SK-N-SH (cell line): ENCODE measurements around the gene KRT23. TPM values are rescaled to one million over a fixed set of nuclear protein-coding genes. Genes with fewer than 3 reads are reported as not detected.

Experiments
- CTCF ChIA-PET: fragments of 300-600, 350-600 bp; formaldehyde crosslinking; extraction: SDS; loops from one replicate; lab custom pipeline; 2021; lab: Yijun Ruan, JAX
- POLR2A ChIA-PET: fragments of 350-600 bp; sonication (Branson Sonifier 250); formaldehyde crosslinking; extraction: SDS; loops from one replicate; lab custom pipeline; 2020; ENCODE audit warnings: antibody characterized with exemption, inconsistent platforms; lab: Yijun Ruan, JAX
- DNase-seq: peaks from one replicate; pipeline ENCODE4 v3.0.0; 2012
- H2AFZ ChIP-seq: fragments of 200-600 bp; sonication (generic); 2 replicates; pipeline ENCODE4 v1.8.1; 2016; ENCODE audit warnings: antibody characterized with exemption, mild to moderate bottlenecking, low read depth
- H3F3A ChIP-seq: fragments of 200-600 bp; sonication (generic); replicated peaks from 2 replicates; pipeline ENCODE3; 2016; ENCODE audit warnings: antibody characterized with exemption, mild to moderate bottlenecking; ENCODE audit not compliant: insufficient read depth
- H3K27ac ChIP-seq, 2 experiments: fragments of 200-500 bp in 1 of 2; fragments of 200-600 bp in 1 of 2; sonication (Bioruptor generic) in 1 of 2; sonication (generic), shearing (Covaris generic) in 1 of 2; 2 replicates each; pipeline versions ENCODE4 v1.5.1 to v1.6.1; 2014 to 2016; ENCODE audit warnings: low read depth in 2 of 2, inconsistent platforms in 1 of 2, low read length in 1 of 2, mild to moderate bottlenecking in 1 of 2, mixed read lengths in 1 of 2
- H3K27me3 ChIP-seq: fragments of 200-600 bp; sonication (generic), shearing (Covaris generic); 2 replicates; pipeline ENCODE4 v1.6.1; 2016; ENCODE audit warnings: mixed run types; ENCODE audit not compliant: insufficient read depth
- H3K36me3 ChIP-seq, 2 experiments: fragments of 200-500 bp in 1 of 2; fragments of 200-600 bp in 1 of 2; sonication (Bioruptor generic) in 1 of 2; sonication (generic) in 1 of 2; replicated peaks in 1 of 2; 2 replicates each; pipeline versions ENCODE3 to v1.5.1; 2014 to 2016; ENCODE audit warnings: low read length in 1 of 2, mild to moderate bottlenecking in 1 of 2; ENCODE audit not compliant: insufficient read depth in 2 of 2, control insufficient read depth in 1 of 2
- H3K4me1 ChIP-seq, 2 experiments: fragments of 200-500 bp in 1 of 2; fragments of 200-600 bp in 1 of 2; sonication (Bioruptor generic) in 1 of 2; sonication (generic), shearing (Covaris generic) in 1 of 2; 2 replicates each; pipeline versions ENCODE4 v1.5.1 to v1.6.1; 2014 to 2016; ENCODE audit warnings: low read depth in 1 of 2, low read length in 1 of 2, mixed run types in 1 of 2; ENCODE audit not compliant: insufficient read depth in 2 of 2, control insufficient read depth in 1 of 2
- H3K4me2 ChIP-seq: fragments of 200-600 bp; sonication (generic), shearing (Covaris generic); 2 replicates; pipeline ENCODE4 v1.6.1; 2017; ENCODE audit warnings: mixed run types
- H3K4me3 ChIP-seq, 2 experiments: fragments of 200-500 bp in 1 of 2; fragments of 200-600 bp in 1 of 2; sonication (Bioruptor generic) in 1 of 2; sonication (generic), shearing (Covaris generic) in 1 of 2; 2 replicates each; pipeline versions ENCODE4 v1.5.1 to v1.8.1; 2014 to 2016; ENCODE audit warnings: low read depth in 2 of 2, inconsistent platforms in 1 of 2, low read length in 1 of 2, mild to moderate bottlenecking in 1 of 2, mixed read lengths in 1 of 2, moderate library complexity in 1 of 2
- H3K79me2 ChIP-seq: fragments of 200-600 bp; sonication (generic); 2 replicates; pipeline ENCODE4 v1.8.1; 2017; ENCODE audit warnings: mild to moderate bottlenecking; ENCODE audit not compliant: insufficient read depth
- H3K9ac ChIP-seq: fragments of 200-600 bp; sonication (generic); 2 replicates; pipeline ENCODE4 v1.6.1; 2017; ENCODE audit warnings: mixed run types
- H3K9me2 ChIP-seq: fragments of 200-600 bp; sonication (generic); 2 replicates; pipeline ENCODE4 v1.6.1; 2017; ENCODE audit warnings: mixed run types
- H3K9me3 ChIP-seq: fragments of 200-600 bp; sonication (generic); 2 replicates; pipeline ENCODE4 v1.6.1; 2017; ENCODE audit warnings: mixed run types, mild to moderate bottlenecking, moderate library complexity
- H4K20me1 ChIP-seq: fragments of 200-600 bp; sonication (generic); 2 replicates; pipeline ENCODE4 v1.6.1; 2017; ENCODE audit warnings: mild to moderate bottlenecking, mixed run types; ENCODE audit not compliant: insufficient read depth
- ELF1 ChIP-seq: IDR thresholded peaks from 2 replicates; pipeline ENCODE4 v1.4.0; 2012
- EP300 ChIP-seq, 2 experiments: IDR thresholded peaks; 2 replicates each; pipeline versions ENCODE4 v1.4.0 to v1.6.1; 2012; ENCODE audit warnings: borderline replicate concordance in 1 of 2, low read depth in 1 of 2, low read length in 1 of 2
- EZH2phosphoT487 ChIP-seq: fragments of 200-600 bp; sonication (generic); IDR thresholded peaks from 2 replicates; pipeline ENCODE4 v1.6.1; 2017; ENCODE audit warnings: low read depth, mixed run types, mild to moderate bottlenecking, antibody characterized with exemption, moderate library complexity, borderline replicate concordance
- FOSL2 ChIP-seq: IDR thresholded peaks from 2 replicates; pipeline ENCODE4 v1.4.0; 2012; ENCODE audit warnings: low read depth, mild to moderate bottlenecking, moderate library complexity, borderline replicate concordance
- FOXJ3 ChIP-seq: sonication (generic); formaldehyde crosslinking; IDR thresholded peaks from 2 replicates; pipeline ENCODE4 v1.5.1; 2020; ENCODE audit warnings: mild to moderate bottlenecking, missing genetic modification reagents
- FOXM1 ChIP-seq: IDR thresholded peaks from 2 replicates; pipeline ENCODE4 v1.4.0; 2012; ENCODE audit warnings: low read depth, mild to moderate bottlenecking
- GABPA ChIP-seq: IDR thresholded peaks from 2 replicates; pipeline ENCODE4 v1.4.0; 2012; ENCODE audit warnings: low read depth, mild to moderate bottlenecking
- MEF2A ChIP-seq: IDR thresholded peaks from 2 replicates; pipeline ENCODE4 v1.4.0; 2012; ENCODE audit warnings: low read depth, borderline replicate concordance
- MXI1 ChIP-seq: IDR thresholded peaks from 2 replicates; pipeline ENCODE4 v1.6.1; 2012; ENCODE audit warnings: mild to moderate bottlenecking, low read depth, low read length, improper control_type of control experiment
- POLR2AphosphoS5 ChIP-seq: IDR thresholded peaks from 2 replicates; pipeline ENCODE4 v1.6.1; 2012; ENCODE audit warnings: low read depth, low read length
- RAD21 ChIP-seq: IDR thresholded peaks from 2 replicates; pipeline ENCODE4 v1.6.1; 2012; ENCODE audit warnings: mild to moderate bottlenecking, low read length
- RFX5 ChIP-seq: IDR thresholded peaks from 2 replicates; pipeline ENCODE4 v1.6.1; 2012; ENCODE audit warnings: mild to moderate bottlenecking, improper control_type of control experiment, low read length
- SMC3 ChIP-seq: IDR thresholded peaks from 2 replicates; pipeline ENCODE4 v1.6.1; 2012; ENCODE audit warnings: low read depth, low read length, improper control_type of control experiment
- TAF1 ChIP-seq: IDR thresholded peaks from 2 replicates; pipeline ENCODE4 v1.6.1; 2012; ENCODE audit warnings: low read depth, mild to moderate bottlenecking, low read length, moderate library complexity, borderline replicate concordance
- TCF12 ChIP-seq: IDR thresholded peaks from 2 replicates; pipeline ENCODE4 v1.4.0; 2012
- TEAD4 ChIP-seq: IDR thresholded peaks from 2 replicates; pipeline ENCODE4 v1.4.0; 2012; ENCODE audit warnings: mild to moderate bottlenecking, borderline replicate concordance; ENCODE audit not compliant: insufficient read depth
- YY1 ChIP-seq: IDR thresholded peaks from 2 replicates; pipeline ENCODE4 v1.4.0; 2012; ENCODE audit warnings: low read depth, mild to moderate bottlenecking
- WGBS: methylation state at CpG from one replicate; pipeline ENCODE4 v1.1.6; 2017; ENCODE audit warnings: low lambda C conversion rate; 5-methylcytosine and 5-hydroxymethylcytosine counted together
- polyA plus RNA-seq, 3 experiments: library from polyadenylated mRNA; depleted of rRNA; stranded (reverse); fragments of >200 nt; gene quantifications; 2 replicates each; pipeline ENCODE4 v1.2.3, GENCODE V29; 2012
- TF ChIP-seq, protein P1 (sequence below): IDR thresholded peaks from 2 replicates; pipeline ENCODE4; 2012
- TF ChIP-seq, protein P2 (sequence below): fragments of 150-350 bp; IDR thresholded peaks from 2 replicates; pipeline ENCODE4 v1.6.1; 2017; ENCODE audit warnings: antibody characterized with exemption, low read length, low read depth, borderline replicate concordance
- TF ChIP-seq, protein P3 (sequence below): IDR thresholded peaks from 2 replicates; pipeline ENCODE4 v1.4.0; 2012; ENCODE audit warnings: low read depth, borderline replicate concordance

The KRT23 gene
- polyA plus RNA-seq, 1 of the 3 experiments (the other 2 are of a cell fraction) = not detected

DNA sequence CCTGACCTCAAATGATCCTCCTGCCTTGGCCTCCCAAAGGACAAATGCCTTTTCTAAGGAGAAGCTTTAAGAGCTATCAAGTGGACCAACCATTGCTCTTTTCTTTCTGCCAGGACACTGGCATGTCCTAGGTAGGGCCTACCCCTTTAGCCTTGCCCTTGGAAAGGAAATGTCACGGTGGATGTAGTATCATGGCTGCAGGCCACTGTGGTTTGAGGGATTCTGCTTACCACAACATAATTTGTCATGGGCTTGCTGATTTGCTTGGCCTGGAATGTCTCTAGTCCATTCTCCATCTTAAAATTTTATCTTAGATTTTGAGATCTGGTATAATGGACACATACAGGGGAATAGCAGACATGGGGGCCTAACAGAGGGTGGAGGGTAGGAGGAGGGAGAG, 58.4 kb downstream of the KRT23 start:
- POLR2A ChIA-PET = no interaction called here
- DNase-seq = no peak
- CTCF ChIA-PET = interaction anchor here (1.0 kb wide), 1 partner anchor 29 kb away, joined by 3 read pairs; no protein-coding TSS in a partner anchor
- Histone ChIP-seq H3K4me2 (no peak overlapping the region), H3K4me1 (no peaks in the 10 kb centered on the region), H3F3A (no peaks in the 10 kb centered on the region), H3K9ac (no peak overlapping the region), H3K36me3 (no peaks in the 10 kb centered on the region), H2AFZ (no peak overlapping the region), H3K27ac (no peak overlapping the region), H3K9me2 (no peaks in the 10 kb centered on the region), H3K27me3 (peaks cover 34% of the 10 kb centered on the region; the same call in 1 of the 2 replicates), H4K20me1 (no peaks in the 10 kb centered on the region), H3K79me2 (no peaks in the 10 kb centered on the region), H3K4me3 (no peak overlapping the region), H3K9me3 (no peaks in the 10 kb centered on the region; the same call in 1 of the 2 replicates)
- 0% methylated on average over 1 of the region's 1 CpG for WGBS
- no peak for TF ChIP-seq TAF1
- TF ChIP-seq, protein P1, sequence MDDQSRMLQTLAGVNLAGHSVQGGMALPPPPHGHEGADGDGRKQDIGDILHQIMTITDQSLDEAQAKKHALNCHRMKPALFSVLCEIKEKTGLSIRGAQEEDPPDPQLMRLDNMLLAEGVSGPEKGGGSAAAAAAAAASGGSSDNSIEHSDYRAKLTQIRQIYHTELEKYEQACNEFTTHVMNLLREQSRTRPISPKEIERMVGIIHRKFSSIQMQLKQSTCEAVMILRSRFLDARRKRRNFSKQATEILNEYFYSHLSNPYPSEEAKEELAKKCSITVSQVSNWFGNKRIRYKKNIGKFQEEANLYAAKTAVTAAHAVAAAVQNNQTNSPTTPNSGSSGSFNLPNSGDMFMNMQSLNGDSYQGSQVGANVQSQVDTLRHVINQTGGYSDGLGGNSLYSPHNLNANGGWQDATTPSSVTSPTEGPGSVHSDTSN = no peak
- no peak for TF ChIP-seq TEAD4
- TF ChIP-seq ELF1 = no peak
- TF ChIP-seq YY1 = no peak
- TF ChIP-seq RFX5 = no peak
- TF ChIP-seq, protein P2, sequence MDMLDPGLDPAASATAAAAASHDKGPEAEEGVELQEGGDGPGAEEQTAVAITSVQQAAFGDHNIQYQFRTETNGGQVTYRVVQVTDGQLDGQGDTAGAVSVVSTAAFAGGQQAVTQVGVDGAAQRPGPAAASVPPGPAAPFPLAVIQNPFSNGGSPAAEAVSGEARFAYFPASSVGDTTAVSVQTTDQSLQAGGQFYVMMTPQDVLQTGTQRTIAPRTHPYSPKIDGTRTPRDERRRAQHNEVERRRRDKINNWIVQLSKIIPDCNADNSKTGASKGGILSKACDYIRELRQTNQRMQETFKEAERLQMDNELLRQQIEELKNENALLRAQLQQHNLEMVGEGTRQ = no peak
- no peak for TF ChIP-seq GABPA
- no peak for TF ChIP-seq MEF2A

DNA sequence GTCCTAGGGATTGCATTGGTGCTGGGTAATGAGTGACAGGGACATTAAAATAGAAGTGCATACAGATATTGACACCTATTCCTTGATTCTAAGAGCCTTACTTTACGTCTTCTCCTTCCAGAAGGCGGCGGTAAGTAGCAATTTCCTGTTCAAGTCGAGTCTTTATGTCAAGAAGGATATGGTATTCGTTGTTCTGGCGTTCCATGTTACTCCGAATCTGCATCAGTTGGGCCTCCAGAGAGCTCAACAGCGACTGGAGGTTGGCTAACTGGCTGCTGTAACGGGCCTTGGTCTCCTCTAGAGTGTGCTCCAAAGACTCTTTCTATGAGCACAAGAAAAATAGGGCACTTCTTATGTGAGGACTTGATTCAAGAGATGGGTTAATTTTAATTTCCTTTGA, 59.4 kb downstream of the KRT23 start:
- Histone ChIP-seq H3K4me1 (no peaks in the 10 kb centered on the region), H3K4me2 (no peak overlapping the region), H3K79me2 (no peaks in the 10 kb centered on the region), H2AFZ (no peak overlapping the region), H3K4me3 (no peak overlapping the region), H4K20me1 (no peaks in the 10 kb centered on the region), H3K9ac (no peak overlapping the region), H3K9me2 (no peaks in the 10 kb centered on the region), H3K27ac (no peak overlapping the region), H3F3A (no peaks in the 10 kb centered on the region), H3K27me3 (peaks cover 32% of the 10 kb centered on the region; the same call in 1 of the 2 replicates), H3K9me3 (no peaks in the 10 kb centered on the region; the same call in 1 of the 2 replicates), H3K36me3 (no peaks in the 10 kb centered on the region)
- no peak for TF ChIP-seq EZH2phosphoT487
- TF ChIP-seq TAF1 = no peak
- no peak for TF ChIP-seq TCF12
- no peak for TF ChIP-seq FOXJ3 (CRISPR knock-in tag)
- TF ChIP-seq SMC3 = no peak
- no peak for TF ChIP-seq RAD21
- no peak for TF ChIP-seq MXI1
- no peak for TF ChIP-seq POLR2AphosphoS5
- no peak for TF ChIP-seq FOXM1
- no peak for TF ChIP-seq RFX5
- no peak for TF ChIP-seq FOSL2
- TF ChIP-seq EP300 (IDR thresholded peaks at IDR 0.05; ENCODE audit: borderline replicate concordance in 1 of 2, low read depth in 1 of 2, low read length in 1 of 2) = no peak
- TF ChIP-seq, protein P3, sequence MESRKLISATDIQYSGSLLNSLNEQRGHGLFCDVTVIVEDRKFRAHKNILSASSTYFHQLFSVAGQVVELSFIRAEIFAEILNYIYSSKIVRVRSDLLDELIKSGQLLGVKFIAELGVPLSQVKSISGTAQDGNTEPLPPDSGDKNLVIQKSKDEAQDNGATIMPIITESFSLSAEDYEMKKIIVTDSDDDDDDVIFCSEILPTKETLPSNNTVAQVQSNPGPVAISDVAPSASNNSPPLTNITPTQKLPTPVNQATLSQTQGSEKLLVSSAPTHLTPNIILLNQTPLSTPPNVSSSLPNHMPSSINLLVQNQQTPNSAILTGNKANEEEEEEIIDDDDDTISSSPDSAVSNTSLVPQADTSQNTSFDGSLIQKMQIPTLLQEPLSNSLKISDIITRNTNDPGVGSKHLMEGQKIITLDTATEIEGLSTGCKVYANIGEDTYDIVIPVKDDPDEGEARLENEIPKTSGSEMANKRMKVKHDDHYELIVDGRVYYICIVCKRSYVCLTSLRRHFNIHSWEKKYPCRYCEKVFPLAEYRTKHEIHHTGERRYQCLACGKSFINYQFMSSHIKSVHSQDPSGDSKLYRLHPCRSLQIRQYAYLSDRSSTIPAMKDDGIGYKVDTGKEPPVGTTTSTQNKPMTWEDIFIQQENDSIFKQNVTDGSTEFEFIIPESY = no peak
- TF ChIP-seq GABPA = no peak
- 32% methylated on average over 9 of the region's 9 CpGs for WGBS
- DNase-seq = no peak
- CTCF ChIA-PET = interaction anchor here (1.0 kb wide), 1 partner anchor 30 kb away, joined by 3 read pairs; no protein-coding TSS in a partner anchor
- POLR2A ChIA-PET = no interaction called here
